Neural cell (in vitro differentiated cells): ENCODE results near the gene SIN3A. TPM values are rescaled to one million over a fixed set of nuclear protein-coding genes. Genes with fewer than 3 reads are reported as not detected.

Experiments
- H2AFZ ChIP-seq: fragments of 200-600, 300-800 bp; sonication (generic), shearing (Covaris generic); 2 replicates; pipeline ENCODE4 v1.6.0; 2014; ENCODE audit warnings: low read depth, mild to moderate bottlenecking, antibody characterized with exemption, low read length, moderate library complexity
- H3F3A ChIP-seq: fragments of 200-600 bp; shearing (Covaris generic); 2 replicates; pipeline ENCODE4 v1.6.1; 2016; ENCODE audit warnings: mild to moderate bottlenecking, moderate library complexity, mixed read lengths, antibody characterized with exemption, low read length; ENCODE audit not compliant: insufficient read depth, poor library complexity, severe bottlenecking
- H3K27ac ChIP-seq: fragments of 200-600, 300-800 bp; sonication (generic), shearing (Covaris generic); 2 replicates; pipeline ENCODE4 v1.5.1; 2014; ENCODE audit warnings: mild to moderate bottlenecking, low read length, moderate library complexity
- H3K27me3 ChIP-seq: fragments of 300-800, 200-600 bp; sonication (generic), shearing (Covaris generic); 2 replicates; pipeline ENCODE4 v1.6.0; 2014; ENCODE audit warnings: mild to moderate bottlenecking, low read depth, low read length, moderate library complexity; ENCODE audit not compliant: insufficient read depth
- H3K36me3 ChIP-seq: fragments of 300-800, 200-600 bp; sonication (generic), shearing (Covaris generic); 2 replicates; pipeline ENCODE4 v1.5.1; 2014; ENCODE audit warnings: mild to moderate bottlenecking, antibody characterized with exemption, low read length, moderate library complexity; ENCODE audit not compliant: insufficient read depth
- H3K4me2 ChIP-seq: fragments of 300-800, 200-600 bp; sonication (generic), shearing (Covaris generic); 2 replicates; pipeline ENCODE4 v1.6.0; 2014; ENCODE audit warnings: mild to moderate bottlenecking, low read length
- H3K4me3 ChIP-seq: fragments of 300-800, 200-600 bp; sonication (generic), shearing (Covaris generic); 2 replicates; pipeline ENCODE4 v1.5.1; 2014; ENCODE audit warnings: mild to moderate bottlenecking, low read length, moderate library complexity
- H3K79me2 ChIP-seq: fragments of 200-600 bp; shearing (Covaris generic); replicated peaks from 2 replicates; pipeline ENCODE4 v1.6.0; 2014; ENCODE audit warnings: mild to moderate bottlenecking, low read length, moderate library complexity; ENCODE audit not compliant: insufficient read depth
- H3K9ac ChIP-seq: fragments of 300-800, 200-600 bp; sonication (generic), shearing (Covaris generic); 2 replicates; pipeline ENCODE4 v1.6.1; 2016; ENCODE audit warnings: mild to moderate bottlenecking, low read length, mixed read lengths
- H3K9me2 ChIP-seq: fragments of 200-600 bp; shearing (Covaris generic); 2 replicates; pipeline ENCODE4 v1.6.1; 2016; ENCODE audit warnings: mild to moderate bottlenecking, low read length, mixed read lengths; ENCODE audit not compliant: insufficient read depth
- H3K9me3 ChIP-seq: fragments of 200-600, 300-800 bp; sonication (generic), shearing (Covaris generic); 2 replicates; pipeline ENCODE4 v1.6.1; 2016; ENCODE audit warnings: mild to moderate bottlenecking, mixed run types, low read length, moderate library complexity, mixed read lengths
- H4K20me1 ChIP-seq: fragments of 200-600 bp; shearing (Covaris generic); 2 replicates; pipeline ENCODE4 v1.6.1; 2016; ENCODE audit warnings: mild to moderate bottlenecking, mixed run types; ENCODE audit not compliant: insufficient read depth
- CTCF ChIP-seq: fragments of 450-650 bp; IDR thresholded peaks from 2 replicates; pipeline ENCODE4 v1.5.1; 2014; ENCODE audit warnings: antibody characterized with exemption, mild to moderate bottlenecking, moderate library complexity; ENCODE audit not compliant: poor library complexity, severe bottlenecking
- EP300 ChIP-seq: fragments of 450-650 bp; conservative IDR thresholded peaks from 2 replicates; pipeline ENCODE4 v1.6.1; 2014; ENCODE audit warnings: antibody characterized with exemption, mild to moderate bottlenecking, moderate library complexity; ENCODE audit not compliant: poor library complexity, severe bottlenecking
- EZH2 ChIP-seq: fragments of 200-600, 300-800 bp; shearing (Covaris generic), sonication (generic); IDR thresholded peaks from 2 replicates; pipeline ENCODE4 v1.6.1; 2014; ENCODE audit warnings: antibody characterized with exemption, low read length, borderline replicate concordance, mild to moderate bottlenecking; ENCODE audit not compliant: insufficient read depth, poor library complexity, severe bottlenecking
- MXI1 ChIP-seq: fragments of 450-650 bp; conservative IDR thresholded peaks from 2 replicates; pipeline ENCODE4 v1.6.1; 2014; ENCODE audit warnings: antibody characterized with exemption, mild to moderate bottlenecking; ENCODE audit not compliant: poor library complexity, severe bottlenecking
- POLR2AphosphoS5 ChIP-seq: IDR thresholded peaks from 2 replicates; pipeline ENCODE4 v1.6.1; 2012
- RAD21 ChIP-seq: fragments of 450-650 bp; conservative IDR thresholded peaks from 2 replicates; pipeline ENCODE4 v1.6.1; 2014; ENCODE audit warnings: antibody characterized with exemption, mild to moderate bottlenecking, moderate library complexity
- REST ChIP-seq: IDR thresholded peaks from 2 replicates; pipeline ENCODE4 v1.6.1; 2012; ENCODE audit warnings: borderline replicate concordance
- SMC3 ChIP-seq: fragments of 450-650 bp; conservative IDR thresholded peaks from 2 replicates; pipeline ENCODE4 v1.6.1; 2014; ENCODE audit warnings: antibody characterized with exemption, mild to moderate bottlenecking, moderate library complexity; ENCODE audit not compliant: poor library complexity
- TAF1 ChIP-seq: IDR thresholded peaks from 2 replicates; pipeline ENCODE4 v1.6.1; 2012; ENCODE audit warnings: low read depth
- polyA plus RNA-seq: library from polyadenylated mRNA; depleted of rRNA; stranded (reverse); fragments of >200 nt; gene quantifications from 2 replicates; pipeline ENCODE4 v1.2.3, GENCODE V29; 2014

The SIN3A gene
- polyA plus RNA-seq, 1 donor from 2014 or later = 13.7 TPM

- no peak overlapping the region for H3K9ac ChIP-seq
- no peaks in the 10 kb centered on the region for H3F3A ChIP-seq
- TF ChIP-seq TAF1 (no peak), RAD21 (no peak), REST (no peak), SMC3 (no peak), EP300 (no peak)
- H3K36me3 ChIP-seq = no peaks in the 10 kb centered on the region
- H4K20me1 ChIP-seq = no peaks in the 10 kb centered on the region
- H3K27me3 ChIP-seq = no peaks in the 10 kb centered on the region
- no peak overlapping the region for H2AFZ ChIP-seq
- no peak overlapping the region for H3K4me3 ChIP-seq
- H3K27ac ChIP-seq = no peak overlapping the region
- H3K9me2 ChIP-seq = no peaks in the 10 kb centered on the region
- H3K4me2 ChIP-seq = no peak overlapping the region
- no peaks in the 10 kb centered on the region for H3K79me2 ChIP-seq
- H3K9me3 ChIP-seq = no peaks in the 10 kb centered on the region
These were observed 8.1 kb upstream of the SIN3A start for GRCh38 chr15:75459581-75459980.

- no peaks in the 10 kb centered on the region for H3F3A ChIP-seq
- H3K27me3 ChIP-seq = no peaks in the 10 kb centered on the region
- H3K9ac ChIP-seq = no peak overlapping the region
- H3K9me3 ChIP-seq = no peaks in the 10 kb centered on the region
- no peaks in the 10 kb centered on the region for H3K36me3 ChIP-seq
- no peak overlapping the region for H3K4me2 ChIP-seq
- no peak overlapping the region for H3K4me3 ChIP-seq
- no peak overlapping the region for H3K27ac ChIP-seq
- H3K79me2 ChIP-seq = no peaks in the 10 kb centered on the region
- no peaks in the 10 kb centered on the region for H4K20me1 ChIP-seq
- TF ChIP-seq EZH2 = no peak
- no peak for TF ChIP-seq TAF1
- TF ChIP-seq MXI1 = no peak
- TF ChIP-seq SMC3 = no peak
- TF ChIP-seq REST = no peak
- TF ChIP-seq EP300 = no peak
- no peak for TF ChIP-seq POLR2AphosphoS5
- no peak for TF ChIP-seq RAD21
- no peak for TF ChIP-seq CTCF
- H3K9me2 ChIP-seq = no peaks in the 10 kb centered on the region
- H2AFZ ChIP-seq = no peak overlapping the region
These were observed 5.2 kb upstream of the SIN3A start for GRCh38 chr15:75456710-75457109.
